ENCODE results near the gene CLMN. TPM values are rescaled to one million over a fixed set of nuclear protein-coding genes. Genes with fewer than 3 reads are reported as not detected.

The CLMN gene
- total and polyA plus RNA-seq, 2 of the 13 experiments (the other 11 are each of a cell fraction or from before 2014, with no cell fraction given): 15.1 to 16.7 TPM

GRCh38 chr14:95198320-95198719, 121.4 kb downstream of the CLMN start:
- in situ Hi-C loops (cut with HindIII; ENCODE audit: extremely low pct_ligation_motif_present, low pct_unique_long_range_greater_than_20kb): no loop called here
- ATAC-seq (no peak), FAIRE-seq (no peak), DNase-seq (ENCODE audit: low spot score) (no peak)
- no peaks in the 10 kb centered on the region for H3K79me2 ChIP-seq (ENCODE audit: insufficient read depth, low read length)
- 92% methylated on average over 8 of the region's 9 CpGs for WGBS (ENCODE audit: low lambda C conversion rate)
- ChIA-PET POLR2A (no interaction called here), CTCF (ENCODE audit: low intra/inter-chr PET ratio, low total read pairs) (no interaction called here)
- H4K20me1 ChIP-seq (ENCODE audit: insufficient read depth, low read length): no peaks in the 10 kb centered on the region
- intact Hi-C loops (cut with micrococcal nuclease; ENCODE audit: unreplicated experiment): no loop called here
- TF ChIP-seq POLR2AphosphoS5 (IDR thresholded peaks at IDR 0.05; ENCODE audit: low read depth, low read length) (no peak), POLR2G (IDR thresholded peaks at IDR 0.05; ENCODE audit: low read depth, low read length) (no peak), LBX2 (CRISPR knock-in tag; IDR thresholded peaks at IDR 0.05; ENCODE audit: borderline replicate concordance) (no peak), KLF12 (CRISPR knock-in tag; IDR thresholded peaks at IDR 0.05; ENCODE audit: borderline replicate concordance) (no peak), ZMAT5 (CRISPR knock-in tag; IDR thresholded peaks at IDR 0.05; ENCODE audit: borderline replicate concordance, low read depth) (no peak), DNMT1 (CRISPR knock-in tag; IDR thresholded peaks at IDR 0.05) (no peak), STAG1 (CRISPR knock-in tag; IDR thresholded peaks at IDR 0.05) (no peak), MLLT10 (CRISPR knock-in tag; IDR thresholded peaks at IDR 0.05) (no peak), EHMT2 (IDR thresholded peaks at IDR 0.05; ENCODE audit: borderline replicate concordance, low read depth, low read length) (no peak), CENPT (CRISPR knock-in tag; IDR thresholded peaks at IDR 0.05; ENCODE audit: low read depth) (no peak), FOXP1 (IDR thresholded peaks at IDR 0.05) (no peak), FOXP1 (CRISPR knock-in tag; IDR thresholded peaks at IDR 0.05) (no peak), ZNF251 (CRISPR knock-in tag; IDR thresholded peaks at IDR 0.05) (no peak), ZSCAN9 (CRISPR knock-in tag; IDR thresholded peaks at IDR 0.05; ENCODE audit: borderline replicate concordance) (no peak), ZNF644 (CRISPR knock-in tag; IDR thresholded peaks at IDR 0.05; ENCODE audit: low read depth) (no peak), SMAD1 (CRISPR knock-in tag; IDR thresholded peaks at IDR 0.05; ENCODE audit: borderline replicate concordance, low read depth) (no peak)
- TF ChIP-seq, protein P1, sequence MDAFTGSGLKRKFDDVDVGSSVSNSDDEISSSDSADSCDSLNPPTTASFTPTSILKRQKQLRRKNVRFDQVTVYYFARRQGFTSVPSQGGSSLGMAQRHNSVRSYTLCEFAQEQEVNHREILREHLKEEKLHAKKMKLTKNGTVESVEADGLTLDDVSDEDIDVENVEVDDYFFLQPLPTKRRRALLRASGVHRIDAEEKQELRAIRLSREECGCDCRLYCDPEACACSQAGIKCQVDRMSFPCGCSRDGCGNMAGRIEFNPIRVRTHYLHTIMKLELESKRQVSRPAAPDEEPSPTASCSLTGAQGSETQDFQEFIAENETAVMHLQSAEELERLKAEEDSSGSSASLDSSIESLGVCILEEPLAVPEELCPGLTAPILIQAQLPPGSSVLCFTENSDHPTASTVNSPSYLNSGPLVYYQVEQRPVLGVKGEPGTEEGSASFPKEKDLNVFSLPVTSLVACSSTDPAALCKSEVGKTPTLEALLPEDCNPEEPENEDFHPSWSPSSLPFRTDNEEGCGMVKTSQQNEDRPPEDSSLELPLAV (CRISPR knock-in tag; conservative IDR thresholded peaks at IDR 0.05; ENCODE audit: low read depth): no peak
- TF ChIP-seq, protein P2, sequence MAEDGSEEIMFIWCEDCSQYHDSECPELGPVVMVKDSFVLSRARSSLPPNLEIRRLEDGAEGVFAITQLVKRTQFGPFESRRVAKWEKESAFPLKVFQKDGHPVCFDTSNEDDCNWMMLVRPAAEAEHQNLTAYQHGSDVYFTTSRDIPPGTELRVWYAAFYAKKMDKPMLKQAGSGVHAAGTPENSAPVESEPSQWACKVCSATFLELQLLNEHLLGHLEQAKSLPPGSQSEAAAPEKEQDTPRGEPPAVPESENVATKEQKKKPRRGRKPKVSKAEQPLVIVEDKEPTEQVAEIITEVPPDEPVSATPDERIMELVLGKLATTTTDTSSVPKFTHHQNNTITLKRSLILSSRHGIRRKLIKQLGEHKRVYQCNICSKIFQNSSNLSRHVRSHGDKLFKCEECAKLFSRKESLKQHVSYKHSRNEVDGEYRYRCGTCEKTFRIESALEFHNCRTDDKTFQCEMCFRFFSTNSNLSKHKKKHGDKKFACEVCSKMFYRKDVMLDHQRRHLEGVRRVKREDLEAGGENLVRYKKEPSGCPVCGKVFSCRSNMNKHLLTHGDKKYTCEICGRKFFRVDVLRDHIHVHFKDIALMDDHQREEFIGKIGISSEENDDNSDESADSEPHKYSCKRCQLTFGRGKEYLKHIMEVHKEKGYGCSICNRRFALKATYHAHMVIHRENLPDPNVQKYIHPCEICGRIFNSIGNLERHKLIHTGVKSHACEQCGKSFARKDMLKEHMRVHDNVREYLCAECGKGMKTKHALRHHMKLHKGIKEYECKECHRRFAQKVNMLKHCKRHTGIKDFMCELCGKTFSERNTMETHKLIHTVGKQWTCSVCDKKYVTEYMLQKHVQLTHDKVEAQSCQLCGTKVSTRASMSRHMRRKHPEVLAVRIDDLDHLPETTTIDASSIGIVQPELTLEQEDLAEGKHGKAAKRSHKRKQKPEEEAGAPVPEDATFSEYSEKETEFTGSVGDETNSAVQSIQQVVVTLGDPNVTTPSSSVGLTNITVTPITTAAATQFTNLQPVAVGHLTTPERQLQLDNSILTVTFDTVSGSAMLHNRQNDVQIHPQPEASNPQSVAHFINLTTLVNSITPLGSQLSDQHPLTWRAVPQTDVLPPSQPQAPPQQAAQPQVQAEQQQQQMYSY (CRISPR knock-in tag; IDR thresholded peaks at IDR 0.05): no peak
- H3K4me3 ChIP-seq (replicated peaks in 1 of 3; ENCODE audit: insufficient read depth in 1 of 3, low read depth in 2 of 3, low read length in 3 of 3): no peak overlapping the region
- no peaks in the 10 kb centered on the region for H3K9me3 ChIP-seq (ENCODE audit: low read length)
- no peak overlapping the region for H3K4me2 ChIP-seq (ENCODE audit: low read depth, low read length)
- H2AFZ ChIP-seq (ENCODE audit: low read length): no peak overlapping the region
- H3K27ac ChIP-seq (ENCODE audit: extremely low read length, insufficient read depth, low read length): no peak overlapping the region
- BruUV-seq (replicated peaks): no TSS peak
- peaks cover 1 to 14% of the 10 kb centered on the region in 2 experiments; a peak in 2 of 5 replicates for H3K36me3 ChIP-seq (replicated peaks in 1 of 2; ENCODE audit: control insufficient read depth in 1 of 2, insufficient read depth in 2 of 2, low read length in 2 of 2)
- H3K4me1 ChIP-seq (ENCODE audit: insufficient read depth, low read length): no peaks in the 10 kb centered on the region
- H3K27me3 ChIP-seq (ENCODE audit: control insufficient read depth in 1 of 2, insufficient read depth in 2 of 2, low read length in 2 of 2): no peaks in the 10 kb centered on the region
- no peak overlapping the region for H3K9ac ChIP-seq (ENCODE audit: insufficient read depth, low read depth, low read length)

Data from HepG2 (cell line).